Common myeloid progenitor, CD34-positive (primary cell): Measurements from ENCODE around the gene OR14J1.
A peak's percentile ranks its signal among the peaks of the same experiment; 100 is the strongest.
"Not testable (repeated sequence)": the region's sequence is repeated elsewhere in the genome, so short reads cannot be mapped to it uniquely, and the experiment has no call there.

Source experiments
- CTCF ChIA-PET: fragments of 350-600 bp; sonication (Branson Sonifier 250); formaldehyde crosslinking; loops from one replicate; lab custom pipeline; 2021; ENCODE audit warnings: antibody characterized with exemption; lab: Charles Lee
- POLR2A ChIA-PET: fragments of 350-600 bp; sonication (Branson Sonifier 250); formaldehyde crosslinking; loops from one replicate; lab custom pipeline; 2021; ENCODE audit warnings: antibody characterized with exemption; lab: Charles Lee
- DNase-seq, 3 donors: peaks; one replicate each; pipeline versions ENCODE4 v3.0.0 to v3.0.0-alpha.2; 2013
- H3K27ac ChIP-seq, 2 experiments: 1 replicate in 1 of 2; 2 replicates in 1 of 2; pipeline ENCODE4 v1.7.0; 2013; ENCODE audit warnings: inconsistent platforms in 2 of 2, low read length in 2 of 2, mild to moderate bottlenecking in 2 of 2, low read depth in 1 of 2, moderate library complexity in 1 of 2; ENCODE audit not compliant: severe bottlenecking in 2 of 2, insufficient read depth in 1 of 2, poor library complexity in 1 of 2
- H3K27me3 ChIP-seq, 5 experiments: replicated peaks in 2 of 5; 1 replicate in 3 of 5; 2 replicates in 2 of 5; pipeline versions ENCODE4 v1.6.1 to v1.7.0; 2013; ENCODE audit warnings: low read length in 4 of 5, mild to moderate bottlenecking in 2 of 5, moderate library complexity in 2 of 5, inconsistent platforms in 1 of 5; ENCODE audit not compliant: insufficient read depth in 5 of 5, control insufficient read depth in 4 of 5
- H3K36me3 ChIP-seq, 4 experiments: 1 replicate in 2 of 4; 2 replicates in 2 of 4; pipeline versions ENCODE4 v1.6.1 to v1.7.0; 2013; ENCODE audit warnings: low read length in 3 of 4, control low read depth in 1 of 4, mild to moderate bottlenecking in 1 of 4; ENCODE audit not compliant: control insufficient read depth in 4 of 4, insufficient read depth in 4 of 4
- H3K4me1 ChIP-seq, 4 experiments: 1 replicate in 3 of 4; 2 replicates in 1 of 4; pipeline versions ENCODE4 v1.6.1 to v1.7.1; 2013; ENCODE audit warnings: low read length in 3 of 4, mild to moderate bottlenecking in 3 of 4, control low read depth in 1 of 4, inconsistent platforms in 1 of 4, moderate library complexity in 1 of 4; ENCODE audit not compliant: control insufficient read depth in 4 of 4, insufficient read depth in 4 of 4; ENCODE audit errors: control extremely low read depth in 1 of 4
- H3K4me3 ChIP-seq, 7 experiments: 1 replicate in 4 of 7; 2 replicates in 3 of 7; pipeline versions ENCODE4 v1.5.1 to v1.7.0; 2013; ENCODE audit warnings: mild to moderate bottlenecking in 7 of 7, low read length in 6 of 7, moderate library complexity in 6 of 7, inconsistent platforms in 2 of 7, low read depth in 2 of 7, control low read depth in 1 of 7; ENCODE audit not compliant: insufficient read depth in 4 of 7, control insufficient read depth in 1 of 7; ENCODE audit errors: extremely low read depth in 1 of 7
- H3K9me3 ChIP-seq, 5 experiments: 1 replicate in 4 of 5; 2 replicates in 1 of 5; pipeline versions ENCODE4 v1.6.1 to v1.7.1; 2013; ENCODE audit warnings: low read length in 4 of 5, mild to moderate bottlenecking in 2 of 5, inconsistent platforms in 1 of 5, low read depth in 1 of 5, moderate library complexity in 1 of 5; ENCODE audit not compliant: control insufficient read depth in 4 of 5, insufficient read depth in 2 of 5; ENCODE audit errors: control extremely low read depth in 1 of 5
- WGBS: methylation state at CpG from one replicate; pipeline ENCODE4 v1.1.5; 2013; ENCODE audit not compliant: insufficient coverage; 5-methylcytosine and 5-hydroxymethylcytosine counted together

Gene OR14J1

GRCh38 chr6:29349348-29349747 lies 47.8 kb downstream of the OR14J1 start:
- CTCF ChIA-PET, H3K36me3 ChIP-seq, H3K4me3 ChIP-seq, DNase-seq, H3K27ac ChIP-seq, H3K4me1 ChIP-seq, H3K27me3 ChIP-seq, H3K9me3 ChIP-seq, POLR2A ChIA-PET: not testable (repeated sequence)
- WGBS = no CpG with 5 or more reads among the region's 3 CpGs

GRCh38 chr6:29354980-29355379 lies 53.5 kb downstream of the OR14J1 start:
- Histone ChIP-seq H3K27ac (no peak overlapping the region), H3K4me1 (no peaks in the 10 kb centered on the region), H3K9me3 (peaks cover 0 to 3% (median 0%) of the 10 kb centered on the region in 5 experiments), H3K36me3 (no peaks in the 10 kb centered on the region), H3K27me3 (peaks cover 0 to 3% (median 0%) of the 10 kb centered on the region in 5 experiments), H3K4me3 (no peak overlapping the region)
- no peak for DNase-seq
- POLR2A ChIA-PET = no interaction called here
- CTCF ChIA-PET = no interaction called here

- CTCF ChIA-PET = no interaction called here
- Histone ChIP-seq H3K27ac (no peak overlapping the region), H3K36me3 (no peaks in the 10 kb centered on the region), H3K9me3 (peaks cover 0 to 3% (median 0%) of the 10 kb centered on the region in 5 experiments), H3K4me1 (no peaks in the 10 kb centered on the region), H3K27me3 (peaks cover 0 to 5% (median 2%) of the 10 kb centered on the region in 5 experiments), H3K4me3 (no peak overlapping the region)
- no CpG with 5 or more reads among the region's 1 CpG for WGBS
- POLR2A ChIA-PET = no interaction called here
- DNase-seq = peak in 2 of 3 donors; percentile 10 to 17
These were observed 54.1 kb downstream of the OR14J1 start for GRCh38 chr6:29355603-29356002.
